H1 (cell line): Measurements from ENCODE around the gene CCL4. TPM values are rescaled to one million over a fixed set of nuclear protein-coding genes. Genes with fewer than 3 reads are reported as not detected.
"Not testable (repeated sequence)": the region's sequence is repeated elsewhere in the genome, so short reads cannot be mapped to it uniquely, and the experiment has no call there.

Experiments
- CTCF ChIA-PET: fragments of 300-600 bp; sonication (Branson Sonifier 250); formaldehyde crosslinking; loops from one replicate; lab custom pipeline; 2021; ENCODE audit not compliant: partially characterized antibody; lab: Charles Lee
- POLR2A ChIA-PET: fragments of 300-600 bp; sonication (Branson Sonifier 250); formaldehyde crosslinking; loops from one replicate; lab custom pipeline; 2021; ENCODE audit warnings: inconsistent platforms; ENCODE audit not compliant: partially characterized antibody; lab: Charles Lee
- DNase-seq, 2 experiments: peaks; one replicate each; pipeline versions ENCODE4 v3.0.0 to v3.0.0-alpha.2; 2010 to 2022; ENCODE audit warnings: low spot score in 2 of 2, low read depth in 1 of 2, mixed read lengths in 1 of 2
- FAIRE-seq: peaks from 2 replicates; lab custom pipeline; 2011; peaks lifted over from hg19 to GRCh38; lab: Jason Lieb, UNC
- H2AFZ ChIP-seq: 2 replicates; pipeline ENCODE4 v1.8.1; 2012; ENCODE audit warnings: low read length, inconsistent platforms
- H2AK5ac ChIP-seq: 2 replicates; pipeline ENCODE4 v1.6.1; 2013; ENCODE audit warnings: low read depth, low read length
- H2BK120ac ChIP-seq: replicated peaks from 2 replicates; pipeline ENCODE3; 2013; ENCODE audit warnings: low read depth, low read length, inconsistent platforms
- H2BK12ac ChIP-seq: 2 replicates; pipeline ENCODE4 v1.6.1; 2013; ENCODE audit warnings: low read depth, low read length
- H2BK15ac ChIP-seq: 2 replicates; pipeline ENCODE4 v1.6.1; 2013; ENCODE audit warnings: low read length
- H2BK20ac ChIP-seq: 2 replicates; pipeline ENCODE4 v1.6.1; 2013; ENCODE audit warnings: low read length
- H2BK5ac ChIP-seq: 2 replicates; pipeline ENCODE4 v1.6.1; 2013; ENCODE audit warnings: low read depth, low read length
- H3K14ac ChIP-seq: 2 replicates; pipeline ENCODE4 v1.6.1; 2013; ENCODE audit warnings: inconsistent platforms; ENCODE audit not compliant: insufficient read length
- H3K18ac ChIP-seq: 2 replicates; pipeline ENCODE4 v1.6.1; 2013; ENCODE audit warnings: low read length; ENCODE audit errors: extremely low read depth
- H3K23ac ChIP-seq: 2 replicates; pipeline ENCODE4 v1.6.1; 2013; ENCODE audit warnings: inconsistent platforms; ENCODE audit not compliant: insufficient read length
- H3K23me2 ChIP-seq: 2 replicates; pipeline ENCODE4 v1.6.1; 2013; ENCODE audit warnings: low read depth, low read length
- H3K27ac ChIP-seq: 2 replicates; pipeline ENCODE4 v1.6.1; 2011; ENCODE audit warnings: low read depth, low read length, inconsistent platforms
- H3K27me3 ChIP-seq, 4 experiments: replicated peaks in 1 of 4; 1 replicate in 1 of 4; 2 replicates in 3 of 4; pipeline versions ENCODE4 v1.6.1 to v1.8.1; 2011 to 2013; ENCODE audit warnings: low read length in 3 of 4, mild to moderate bottlenecking in 3 of 4, inconsistent platforms in 2 of 4, mixed read lengths in 2 of 4, moderate library complexity in 1 of 4; ENCODE audit not compliant: control insufficient read depth in 3 of 4, insufficient read depth in 3 of 4; ENCODE audit errors: extremely low read depth in 1 of 4
- H3K36me3 ChIP-seq, 4 experiments: 2 replicates each; pipeline versions ENCODE4 v1.6.1 to v1.8.1; 2011 to 2013; ENCODE audit warnings: mild to moderate bottlenecking in 4 of 4, low read length in 3 of 4, moderate library complexity in 2 of 4, control low read depth in 1 of 4, inconsistent platforms in 1 of 4; ENCODE audit not compliant: insufficient read depth in 4 of 4, control insufficient read depth in 2 of 4
- H3K4ac ChIP-seq: replicated peaks from 2 replicates; pipeline ENCODE3; 2013; ENCODE audit warnings: low read length, low read depth, mixed read lengths, inconsistent platforms; ENCODE audit not compliant: insufficient read length
- H3K4me1 ChIP-seq, 4 experiments: replicated peaks in 1 of 4; 1 replicate in 1 of 4; 2 replicates in 3 of 4; pipeline versions ENCODE4 v1.6.1 to v1.8.1; 2011 to 2013; ENCODE audit warnings: low read length in 3 of 4, inconsistent platforms in 2 of 4, mixed read lengths in 1 of 4; ENCODE audit not compliant: insufficient read depth in 4 of 4, control insufficient read depth in 3 of 4
- H3K4me2 ChIP-seq, 2 experiments: 2 replicates each; pipeline versions ENCODE4 v1.6.1 to v1.8.1; 2011 to 2013; ENCODE audit warnings: low read depth in 2 of 2, low read length in 2 of 2, control low read depth in 1 of 2, inconsistent platforms in 1 of 2, mild to moderate bottlenecking in 1 of 2; ENCODE audit not compliant: insufficient read depth in 1 of 2
- H3K4me3 ChIP-seq, 4 experiments: fragments of 200-600, 300-600 bp in 1 of 4; sonication (generic), shearing (Covaris generic), sonication (Bioruptor Twin) in 1 of 4; 2 replicates each; pipeline versions ENCODE4 v1.5.1 to v1.8.1; 2011 to 2016; ENCODE audit warnings: low read length in 4 of 4, low read depth in 3 of 4, control low read depth in 2 of 4, inconsistent platforms in 2 of 4, mild to moderate bottlenecking in 2 of 4, mixed read lengths in 1 of 4, moderate library complexity in 1 of 4; ENCODE audit not compliant: insufficient read depth in 2 of 4; ENCODE audit errors: extremely low read depth in 1 of 4
- H3K56ac ChIP-seq: replicated peaks from 2 replicates; pipeline ENCODE3; 2013; ENCODE audit warnings: low read depth, mild to moderate bottlenecking, mixed read lengths, low read length, inconsistent platforms; ENCODE audit not compliant: insufficient read length
- H3K79me1 ChIP-seq: 2 replicates; pipeline ENCODE4 v1.6.1; 2013; ENCODE audit warnings: low read depth, low read length, control low read depth
- H3K79me2 ChIP-seq, 2 experiments: 2 replicates each; pipeline versions ENCODE4 v1.6.1 to v1.8.1; 2012 to 2013; ENCODE audit warnings: low read length in 2 of 2, mild to moderate bottlenecking in 2 of 2, inconsistent platforms in 1 of 2; ENCODE audit not compliant: insufficient read depth in 2 of 2, control insufficient read depth in 1 of 2
- H3K9ac ChIP-seq, 4 experiments: replicated peaks in 1 of 4; 1 replicate in 1 of 4; 2 replicates in 3 of 4; pipeline versions ENCODE4 v1.6.1 to v1.8.1; 2011 to 2013; ENCODE audit warnings: low read depth in 3 of 4, low read length in 3 of 4, control low read depth in 2 of 4, mild to moderate bottlenecking in 2 of 4, moderate library complexity in 2 of 4, inconsistent platforms in 1 of 4; ENCODE audit errors: extremely low read depth in 1 of 4
- H3K9me3 ChIP-seq, 2 experiments: 2 replicates each; pipeline versions ENCODE4 v1.6.1 to v1.8.1; 2012 to 2013; ENCODE audit warnings: mild to moderate bottlenecking in 2 of 2, moderate library complexity in 2 of 2, control low read depth in 1 of 2, inconsistent platforms in 1 of 2, low read depth in 1 of 2, low read length in 1 of 2, mixed read lengths in 1 of 2; ENCODE audit not compliant: insufficient read depth in 2 of 2
- H4K20me1 ChIP-seq, 2 experiments: replicated peaks in 1 of 2; 2 replicates each; pipeline versions ENCODE3 to v1.8.1; 2011 to 2013; ENCODE audit warnings: inconsistent platforms in 2 of 2, low read length in 2 of 2, mild to moderate bottlenecking in 1 of 2; ENCODE audit not compliant: insufficient read depth in 2 of 2, control insufficient read depth in 1 of 2
- H4K5ac ChIP-seq: 2 replicates; pipeline ENCODE4 v1.6.1; 2013; ENCODE audit warnings: low read length, low read depth, mixed read lengths, inconsistent platforms; ENCODE audit not compliant: insufficient read length
- H4K8ac ChIP-seq: 2 replicates; pipeline ENCODE4 v1.8.0; 2013; ENCODE audit warnings: mild to moderate bottlenecking, moderate library complexity, low read length, inconsistent platforms; ENCODE audit not compliant: insufficient read depth; ENCODE audit errors: extremely low read depth
- H4K91ac ChIP-seq: replicated peaks from 2 replicates; pipeline ENCODE3; 2013; ENCODE audit warnings: low read length, mixed read lengths, inconsistent platforms; ENCODE audit not compliant: insufficient read length
- WGBS, 2 experiments: shearing (Covaris generic) in 1 of 2; methylation state at CpG; one replicate each; pipeline versions ENCODE4 v1.1.6 to v1.1.7; 2013 to 2015; ENCODE audit warnings: low lambda C conversion rate in 2 of 2, mixed read lengths in 2 of 2, inconsistent platforms in 1 of 2, low coverage in 1 of 2, missing lambda C conversion rate in 1 of 2; ENCODE audit not compliant: insufficient replicate concordance in 2 of 2, insufficient coverage in 1 of 2, insufficient read length in 1 of 2; ENCODE audit errors: extremely low coverage in 1 of 2, missing lambda C conversion rate in 1 of 2; 5-methylcytosine and 5-hydroxymethylcytosine counted together
- polyA plus RNA-seq, 7 experiments: library from polyadenylated mRNA; depleted of rRNA in 3 of 7; stranded (reverse) in 5 of 7; unstranded in 2 of 7; fragments of >200 nt in 5 of 7; fragments of 200-250 nt in 2 of 7; gene quantifications; 1 replicate in 5 of 7; 2 replicates in 1 of 7; 4 replicates in 1 of 7; pipeline versions ENCODE4 v1.2.1 to v1.2.3, GENCODE V29; 2011 to 2013; ENCODE audit warnings: missing spikeins in 2 of 7, mixed read lengths in 2 of 7
- total RNA-seq: library from RNA; stranded (reverse); fragmentation: NEBNext Ultra II Directional; extraction: Animal tissue kit (Norgen Biotek cat#: 25700); gene quantifications from 2 replicates; pipeline ENCODE4 v1.2.1, GENCODE V29; 2021

Gene CCL4
- total and polyA plus RNA-seq, 2 of the 8 experiments (the other 6 are each of a cell fraction or from before 2014, with no cell fraction given): not detected

- H4K20me1 ChIP-seq, DNase-seq, H4K5ac ChIP-seq, H3K27me3 ChIP-seq, POLR2A ChIA-PET, H2BK120ac ChIP-seq, H3K79me1 ChIP-seq, H3K23me2 ChIP-seq, H3K4me3 ChIP-seq, H3K27ac ChIP-seq, H3K18ac ChIP-seq, H2AFZ ChIP-seq, H3K9ac ChIP-seq, H4K91ac ChIP-seq, CTCF ChIA-PET, H4K8ac ChIP-seq, H3K4me2 ChIP-seq, H3K23ac ChIP-seq, H3K56ac ChIP-seq, H3K79me2 ChIP-seq, H2BK5ac ChIP-seq, H3K4ac ChIP-seq, H3K14ac ChIP-seq, H3K9me3 ChIP-seq, FAIRE-seq, H2BK12ac ChIP-seq, H3K36me3 ChIP-seq, H3K4me1 ChIP-seq, H2BK20ac ChIP-seq, H2AK5ac ChIP-seq, H2BK15ac ChIP-seq: not testable (repeated sequence)
- 100% methylated on average over 1 of the region's 1 CpG; no CpG with 5 or more reads in 1 of the 2 experiments for WGBS, 2 experiments
Observed at GRCh38 chr17:36099004-36099403, 4.6 kb upstream of the CCL4 start.

- H3K27me3 ChIP-seq, FAIRE-seq, H3K4me2 ChIP-seq, DNase-seq, H3K79me2 ChIP-seq, H3K4me1 ChIP-seq, H3K56ac ChIP-seq, H4K91ac ChIP-seq, H3K4me3 ChIP-seq, H4K5ac ChIP-seq, H3K4ac ChIP-seq, H3K9ac ChIP-seq, H2BK15ac ChIP-seq, H4K20me1 ChIP-seq, H3K23me2 ChIP-seq, H3K9me3 ChIP-seq, H2BK5ac ChIP-seq, H2AFZ ChIP-seq, H2BK20ac ChIP-seq, H2BK12ac ChIP-seq, H3K79me1 ChIP-seq, H2BK120ac ChIP-seq, H3K36me3 ChIP-seq, H2AK5ac ChIP-seq, H3K14ac ChIP-seq, H3K18ac ChIP-seq, CTCF ChIA-PET, H4K8ac ChIP-seq, H3K27ac ChIP-seq, H3K23ac ChIP-seq, POLR2A ChIA-PET: not testable (repeated sequence)
- WGBS, 2 experiments: 83% methylated on average over 3 of the region's 7 CpGs; no CpG with 5 or more reads in 1 of the 2 experiments
Observed at GRCh38 chr17:36104246-36104645, 619 bp downstream of the CCL4 start.
